Neural progenitor cell (in vitro differentiated cells): ENCODE measurements around the gene P2RX6.

ENCODE experiments used
- CTCF ChIP-seq: fragments of 200-600 bp; sonication (generic); IDR thresholded peaks from 2 replicates; pipeline ENCODE4 v1.5.1; 2017; ENCODE audit warnings: antibody characterized with exemption, mild to moderate bottlenecking
- EZH2 ChIP-seq: fragments of 200-600 bp; sonication (generic); IDR thresholded peaks from 2 replicates; pipeline ENCODE4 v1.6.1; 2017; ENCODE audit warnings: antibody characterized with exemption, mild to moderate bottlenecking, moderate library complexity
- EZH2phosphoT487 ChIP-seq: fragments of 200-600 bp; sonication (generic); IDR thresholded peaks from 2 replicates; pipeline ENCODE4 v1.6.1; 2017; ENCODE audit warnings: antibody characterized with exemption

GRCh38 chr22:21014726-21015465, at the start of gene P2RX6:
- TF ChIP-seq CTCF (no peak), EZH2phosphoT487 (no peak), EZH2 (no peak)
